Stomach (tissue), 9 donors: ENCODE measurements around the gene RAPGEFL1. TPM values are rescaled to one million over a fixed set of nuclear protein-coding genes. Genes with fewer than 3 reads are reported as not detected.
"Not testable (repeated sequence)": the region's sequence is repeated elsewhere in the genome, so short reads cannot be mapped to it uniquely, and the experiment has no call there.

Source experiments
- DNase-seq, 2 donors: peaks; one replicate each; pipeline versions ENCODE4 v3.0.0 to v3.0.0-alpha.2; 2013 to 2019
- H3K27ac ChIP-seq, 5 donors: fragments of 200-600 bp in 4 of 5; sonication (generic) in 4 of 5; one replicate each; pipeline ENCODE4 v1.5.1; 2013 to 2019; ENCODE audit warnings: mild to moderate bottlenecking in 1 of 5, moderate library complexity in 1 of 5
- H3K27me3 ChIP-seq, 3 donors: fragments of 200-600 bp; sonication (generic); one replicate each; pipeline ENCODE4 v1.5.1; 2017 to 2019; ENCODE audit warnings: mixed run types in 1 of 3
- H3K36me3 ChIP-seq, 4 donors: fragments of 200-600 bp; sonication (generic); 1 replicate in 3 of 4; 2 replicates in 1 of 4; pipeline ENCODE4 v1.5.1; 2016 to 2019
- H3K4me1 ChIP-seq, 4 donors: fragments of 200-600 bp; sonication (generic); one replicate each; pipeline ENCODE4 v1.5.1; 2016 to 2019
- H3K4me3 ChIP-seq, 4 donors: fragments of 200-600 bp; sonication (generic) in 3 of 4; one replicate each; pipeline ENCODE4 v1.5.1; 2016 to 2019; ENCODE audit warnings: mild to moderate bottlenecking in 1 of 4
- H3K9me3 ChIP-seq, 4 donors: fragments of 200-600 bp; sonication (generic); one replicate each; pipeline ENCODE4 v1.5.1; 2016 to 2019
- EP300 ChIP-seq: sonication (generic); formaldehyde crosslinking; IDR thresholded peaks from one replicate; pipeline ENCODE4 v1.6.1; 2017; ENCODE audit warnings: antibody characterized with exemption
- POLR2A ChIP-seq, 4 donors: fragments of 450-650 bp; IDR thresholded peaks; one replicate each; pipeline ENCODE4 v1.6.1; 2016; ENCODE audit warnings: antibody characterized with exemption in 4 of 4, control low read depth in 2 of 4, mild to moderate bottlenecking in 1 of 4, moderate library complexity in 1 of 4
- POLR2AphosphoS5 ChIP-seq, 3 donors: sonication (generic); formaldehyde crosslinking; IDR thresholded peaks; one replicate each; pipeline ENCODE4 v1.6.1; 2016; ENCODE audit warnings: antibody characterized with exemption in 3 of 3
- WGBS, 5 donors: extraction: QIAGEN DNeasy Blood & Tissue Kit in 3 of 5; methylation state at CpG; one replicate each; pipeline versions ENCODE4 v1.1.5 to v1.1.7; 2013 to 2018; 5-methylcytosine and 5-hydroxymethylcytosine counted together
- intact Hi-C: fragments of 100-400 bp; cut with DNase I; formaldehyde crosslinking; loops from one replicate; pipeline ENCODE4 v1.15.1; 2023; ENCODE audit warnings: low total_unique reads
- polyA plus RNA-seq, 3 donors: library from polyadenylated mRNA; stranded (reverse); fragments of 200-250 nt; gene quantifications; one replicate each; pipeline ENCODE4 v1.2.3, GENCODE V29; 2013
- total RNA-seq, 5 donors: library from RNA; depleted of rRNA; stranded (reverse); fragments of >200 nt; gene quantifications; one replicate each; pipeline versions ENCODE4 v1.1.0 to v1.2.3, GENCODE V29; 2014 to 2016
- TF ChIP-seq, protein P1 (sequence below), 7 experiments: fragments of 450-650 bp in 4 of 7; fragments of 200-600 bp in 3 of 7; sonication (generic) in 3 of 7; IDR thresholded peaks; one replicate each; pipeline ENCODE4 v1.5.1; 2016 to 2019; ENCODE audit warnings: antibody characterized with exemption in 7 of 7, control low read depth in 2 of 7, mild to moderate bottlenecking in 1 of 7
- donor health status: healthy with polysubstance abuse.
- donor health status: Bipolar disorder and iron deficiency.
- donor health status: healthy.

RAPGEFL1 gene
- total and polyA plus RNA-seq, 8 donors, result 5.2 to 294 (median 24.6) TPM

GRCh38 chr17:40134184-40134583, 43.1 kb upstream of the RAPGEFL1 start:
- Histone ChIP-seq H3K27me3 (no peaks in the 10 kb centered on the region), H3K27ac (peak overlapping the region; percentile 8 to 61 (median 58)), H3K4me3 (no peak overlapping the region), H3K4me1 (peaks cover 7 to 83% (median 21%) of the 10 kb centered on the region in 4 donors), H3K9me3 (no peaks in the 10 kb centered on the region), H3K36me3 (peaks cover 46 to 87% (median 82%) of the 10 kb centered on the region in 4 donors)
- WGBS, 5 donors, result 27 to 56% (median 33%) methylated on average over 7 of the region's 7 CpGs
- DNase-seq, result peak; percentile 47 to 60
- intact Hi-C loops, result loop anchor here (5.0 kb wide), 1 partner anchor 33 kb away; no protein-coding TSS in a partner anchor
- peak in 2 of 3 donors; percentile 12 to 52 for TF ChIP-seq POLR2AphosphoS5 (IDR thresholded peaks at IDR 0.05)
- TF ChIP-seq POLR2A (IDR thresholded peaks at IDR 0.05), result no peak

DNA sequence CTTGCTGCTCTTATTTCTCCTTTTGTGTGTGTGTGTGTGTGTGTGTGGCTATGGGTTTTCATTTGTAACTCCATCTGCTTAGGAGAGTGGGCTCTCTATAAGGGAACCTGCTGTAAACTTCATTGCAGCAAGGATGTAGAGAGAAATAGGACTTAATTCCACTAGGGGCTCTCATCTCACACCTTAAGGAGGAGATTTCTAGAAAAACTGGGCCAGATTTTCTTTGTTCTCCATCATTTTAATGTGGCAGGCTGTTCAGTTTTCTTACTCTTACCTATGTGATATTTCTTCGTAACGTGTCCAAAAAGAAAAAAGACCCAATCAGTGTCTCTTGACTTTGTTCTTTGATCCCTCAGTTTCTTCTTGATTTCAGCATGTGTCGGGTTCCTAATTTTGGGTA, 41.5 kb upstream of the RAPGEFL1 start:
- intact Hi-C loops, result no loop called here
- H3K27me3 ChIP-seq, result no peaks in the 10 kb centered on the region
- peaks cover 35 to 70% (median 66%) of the 10 kb centered on the region in 4 donors for H3K36me3 ChIP-seq
- peaks cover 12 to 75% (median 27%) of the 10 kb centered on the region in 4 donors for H3K4me1 ChIP-seq
- no peak for DNase-seq
- peak overlapping the region in 4 of 5 donors; percentile 25 to 61 (median 40) for H3K27ac ChIP-seq
- TF ChIP-seq POLR2A (IDR thresholded peaks at IDR 0.05), result no peak
- TF ChIP-seq, protein P1, sequence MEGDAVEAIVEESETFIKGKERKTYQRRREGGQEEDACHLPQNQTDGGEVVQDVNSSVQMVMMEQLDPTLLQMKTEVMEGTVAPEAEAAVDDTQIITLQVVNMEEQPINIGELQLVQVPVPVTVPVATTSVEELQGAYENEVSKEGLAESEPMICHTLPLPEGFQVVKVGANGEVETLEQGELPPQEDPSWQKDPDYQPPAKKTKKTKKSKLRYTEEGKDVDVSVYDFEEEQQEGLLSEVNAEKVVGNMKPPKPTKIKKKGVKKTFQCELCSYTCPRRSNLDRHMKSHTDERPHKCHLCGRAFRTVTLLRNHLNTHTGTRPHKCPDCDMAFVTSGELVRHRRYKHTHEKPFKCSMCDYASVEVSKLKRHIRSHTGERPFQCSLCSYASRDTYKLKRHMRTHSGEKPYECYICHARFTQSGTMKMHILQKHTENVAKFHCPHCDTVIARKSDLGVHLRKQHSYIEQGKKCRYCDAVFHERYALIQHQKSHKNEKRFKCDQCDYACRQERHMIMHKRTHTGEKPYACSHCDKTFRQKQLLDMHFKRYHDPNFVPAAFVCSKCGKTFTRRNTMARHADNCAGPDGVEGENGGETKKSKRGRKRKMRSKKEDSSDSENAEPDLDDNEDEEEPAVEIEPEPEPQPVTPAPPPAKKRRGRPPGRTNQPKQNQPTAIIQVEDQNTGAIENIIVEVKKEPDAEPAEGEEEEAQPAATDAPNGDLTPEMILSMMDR (IDR thresholded peaks at IDR 0.05), result no peak
- no peak for TF ChIP-seq EP300
- TF ChIP-seq POLR2AphosphoS5 (IDR thresholded peaks at IDR 0.05), result no peak
- 88 to 98% (median 91%) methylated on average over 3 of the region's 3 CpGs for WGBS, 5 donors
- no peak overlapping the region for H3K4me3 ChIP-seq
- H3K9me3 ChIP-seq, result no peaks in the 10 kb centered on the region

DNA sequence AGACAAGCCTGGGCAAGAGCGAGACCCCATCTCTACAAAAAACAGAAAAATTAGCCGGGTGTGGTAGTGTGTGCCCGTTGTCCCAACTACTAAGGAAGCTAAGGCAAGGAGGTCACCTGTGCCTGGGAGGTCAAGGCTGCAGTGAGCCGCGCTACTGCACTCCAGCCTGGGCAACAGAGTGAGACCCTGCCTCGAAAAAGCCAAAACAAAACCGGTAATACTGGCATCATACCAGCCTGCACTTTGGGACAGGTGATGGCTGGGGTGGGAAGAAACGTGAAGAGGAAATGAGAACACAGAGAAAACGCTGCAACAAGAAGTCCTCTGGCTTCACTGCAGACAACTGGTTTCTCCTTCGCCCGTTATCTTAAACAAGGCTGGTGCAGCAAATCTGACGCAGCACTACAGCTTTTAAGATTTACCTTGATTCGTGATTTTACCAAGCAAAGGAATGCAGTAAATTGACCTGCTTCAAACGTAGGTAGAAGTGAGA, 37.7 kb upstream of the RAPGEFL1 start:
- 8 to 12% (median 11%) methylated on average over 14 of the region's 14 CpGs for WGBS, 5 donors
- TF ChIP-seq, protein P1 (IDR thresholded peaks at IDR 0.05), result no peak
- TF ChIP-seq POLR2A (IDR thresholded peaks at IDR 0.05) (no peak), EP300 (no peak), POLR2AphosphoS5 (IDR thresholded peaks at IDR 0.05) (no peak)
- no peaks in the 10 kb centered on the region for H3K27me3 ChIP-seq
- no peak for DNase-seq
- H3K4me3 ChIP-seq, result peak overlapping the region; percentile 55 to 87 (median 74)
- peak overlapping the region; percentile 97 to 99 (median 99) for H3K27ac ChIP-seq
- H3K36me3 ChIP-seq, result peaks cover 26 to 62% (median 57%) of the 10 kb centered on the region in 4 donors
- H3K4me1 ChIP-seq, result peaks cover 20 to 66% (median 33%) of the 10 kb centered on the region in 4 donors
- no peaks in the 10 kb centered on the region for H3K9me3 ChIP-seq
- intact Hi-C loops, result no loop called here

DNA sequence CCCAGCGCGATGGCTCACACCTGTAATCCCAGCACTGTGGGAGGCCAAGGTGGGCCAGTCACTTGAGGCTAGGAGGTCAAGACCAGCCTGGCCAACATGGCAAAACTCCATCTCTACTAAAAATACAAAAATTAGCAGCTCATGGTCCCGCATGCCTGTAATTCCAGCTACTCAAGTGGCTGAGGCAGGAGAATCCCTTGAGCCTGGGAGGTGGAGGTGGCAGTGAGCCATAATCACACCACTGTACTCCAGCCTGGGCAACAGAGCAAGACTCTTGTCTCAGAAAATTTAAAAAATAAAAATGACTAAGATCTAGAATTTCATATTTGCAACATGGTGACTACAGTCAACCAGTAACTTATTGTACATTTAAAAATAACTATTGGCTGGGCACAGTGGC, 34.1 kb upstream of the RAPGEFL1 start:
- H3K27ac ChIP-seq, H3K27me3 ChIP-seq, H3K9me3 ChIP-seq, DNase-seq, H3K4me3 ChIP-seq, intact Hi-C loops: not testable (repeated sequence)
- WGBS, 5 donors, result 83 to 94% (median 93%) methylated on average over 3 of the region's 3 CpGs
- Histone ChIP-seq H3K4me1 (peaks cover 20 to 68% (median 38%) of the 10 kb centered on the region in 4 donors), H3K36me3 (peaks cover 25 to 62% (median 59%) of the 10 kb centered on the region in 4 donors)

- Histone ChIP-seq H3K36me3 (peaks cover 34 to 85% (median 82%) of the 10 kb centered on the region in 4 donors), H3K27ac (no peak overlapping the region), H3K9me3 (no peaks in the 10 kb centered on the region), H3K27me3 (no peaks in the 10 kb centered on the region), H3K4me3 (no peak overlapping the region), H3K4me1 (peaks cover 8 to 58% (median 30%) of the 10 kb centered on the region in 4 donors)
- intact Hi-C loops, result no loop called here
- no peak for DNase-seq
- TF ChIP-seq EP300, result no peak
- TF ChIP-seq POLR2A (IDR thresholded peaks at IDR 0.05), result no peak
- TF ChIP-seq, protein P1 (IDR thresholded peaks at IDR 0.05), result no peak
- TF ChIP-seq POLR2AphosphoS5 (IDR thresholded peaks at IDR 0.05), result no peak
- WGBS, 5 donors, result 92 to 96% (median 95%) methylated on average over 3 of the region's 3 CpGs
Observed at GRCh38 chr17:40145476-40145875, 31.8 kb upstream of the RAPGEFL1 start.
